SH-SY5Y (cell line): ENCODE data around the gene KRTAP4-5.

Source experiments
- GATA2 ChIP-seq: IDR thresholded peaks from 2 replicates; pipeline ENCODE4 v1.6.1; 2011; ENCODE audit warnings: mild to moderate bottlenecking, low read depth, low read length
- GATA3 ChIP-seq: IDR thresholded peaks from 2 replicates; pipeline ENCODE4 v1.6.1; 2011; ENCODE audit warnings: low read depth, mild to moderate bottlenecking, low read length, moderate library complexity

DNA sequence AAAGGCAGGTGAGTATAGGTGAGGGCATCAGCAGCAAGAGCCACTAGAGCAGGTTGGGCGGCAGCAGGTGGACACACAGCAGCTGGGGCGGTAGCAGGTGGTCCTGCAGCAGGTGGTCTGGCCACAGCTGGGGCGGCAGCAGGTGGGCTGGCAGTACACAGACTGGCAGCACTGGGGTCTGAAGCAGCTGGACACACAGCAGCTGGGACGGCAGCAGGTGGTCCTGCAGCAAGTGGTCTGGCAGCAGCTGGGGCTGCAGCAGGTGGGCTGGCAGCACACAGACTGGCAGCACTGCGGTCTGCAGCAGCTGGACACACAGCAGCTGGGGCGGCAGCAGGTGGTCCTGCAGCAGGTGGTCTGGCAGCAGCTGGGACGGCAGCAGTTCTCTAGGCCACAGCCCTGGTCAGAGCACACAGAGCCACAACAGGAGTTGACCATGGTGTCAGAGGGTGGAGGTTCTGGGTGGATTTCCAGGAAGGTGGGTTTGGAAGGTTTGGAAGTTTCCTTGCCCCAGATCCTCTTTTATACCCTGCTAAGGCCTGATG, 28.2 kb upstream of the KRTAP4-5 start, which contains the start of gene KRTAP4-2:
- TF ChIP-seq GATA2 (no peak), GATA3 (no peak)
